ENCODE results near the gene GRAMD1A.
"Not testable (repeated sequence)": the region's sequence is repeated elsewhere in the genome, so short reads cannot be mapped to it uniquely, and the experiment has no call there.

The GRAMD1A gene

DNA sequence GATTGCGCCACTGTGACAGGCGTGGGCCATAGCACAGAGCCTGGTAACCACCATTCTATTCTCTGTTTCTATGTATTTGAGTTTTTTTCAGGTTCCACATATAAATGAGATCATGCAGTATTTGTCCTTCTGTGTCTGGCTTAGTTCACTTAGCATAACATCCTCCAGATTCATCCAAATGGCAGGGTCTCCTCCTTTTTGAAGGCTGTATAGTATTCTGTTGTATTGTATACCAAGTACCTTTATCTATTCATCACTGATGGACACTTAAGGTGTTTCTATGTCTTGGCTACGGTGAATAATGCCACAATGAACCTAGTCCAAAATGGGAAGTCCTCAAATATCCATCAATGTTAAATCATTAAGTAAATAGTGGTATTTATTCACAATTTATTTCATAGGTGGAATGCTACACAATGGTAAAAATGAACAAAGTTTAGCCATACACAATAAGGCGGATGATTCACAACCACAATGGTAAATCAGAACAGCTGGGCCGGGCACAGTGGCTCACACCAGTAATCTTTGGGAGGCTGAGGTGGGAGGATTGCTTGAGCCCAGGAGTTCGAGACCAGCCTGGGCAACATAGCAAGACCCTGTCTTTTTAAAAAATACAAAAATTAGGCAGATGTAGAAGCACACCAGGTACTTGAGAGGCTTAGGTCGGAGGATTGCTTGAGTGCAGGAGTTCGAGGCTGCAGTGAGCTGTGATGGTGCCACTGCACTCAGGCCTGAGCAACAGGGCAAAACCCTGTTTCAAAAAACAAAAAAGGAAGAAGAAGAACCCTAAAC, 8.4 kb upstream of the GRAMD1A start:
- Histone ChIP-seq H3K27ac (no peak overlapping the region), H3K4me3 (no peak overlapping the region)
- no peak for DNase-seq (ENCODE audit: low spot score)
- TF ChIP-seq, protein P1, sequence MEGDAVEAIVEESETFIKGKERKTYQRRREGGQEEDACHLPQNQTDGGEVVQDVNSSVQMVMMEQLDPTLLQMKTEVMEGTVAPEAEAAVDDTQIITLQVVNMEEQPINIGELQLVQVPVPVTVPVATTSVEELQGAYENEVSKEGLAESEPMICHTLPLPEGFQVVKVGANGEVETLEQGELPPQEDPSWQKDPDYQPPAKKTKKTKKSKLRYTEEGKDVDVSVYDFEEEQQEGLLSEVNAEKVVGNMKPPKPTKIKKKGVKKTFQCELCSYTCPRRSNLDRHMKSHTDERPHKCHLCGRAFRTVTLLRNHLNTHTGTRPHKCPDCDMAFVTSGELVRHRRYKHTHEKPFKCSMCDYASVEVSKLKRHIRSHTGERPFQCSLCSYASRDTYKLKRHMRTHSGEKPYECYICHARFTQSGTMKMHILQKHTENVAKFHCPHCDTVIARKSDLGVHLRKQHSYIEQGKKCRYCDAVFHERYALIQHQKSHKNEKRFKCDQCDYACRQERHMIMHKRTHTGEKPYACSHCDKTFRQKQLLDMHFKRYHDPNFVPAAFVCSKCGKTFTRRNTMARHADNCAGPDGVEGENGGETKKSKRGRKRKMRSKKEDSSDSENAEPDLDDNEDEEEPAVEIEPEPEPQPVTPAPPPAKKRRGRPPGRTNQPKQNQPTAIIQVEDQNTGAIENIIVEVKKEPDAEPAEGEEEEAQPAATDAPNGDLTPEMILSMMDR (IDR thresholded peaks at IDR 0.05), result no peak

DNA sequence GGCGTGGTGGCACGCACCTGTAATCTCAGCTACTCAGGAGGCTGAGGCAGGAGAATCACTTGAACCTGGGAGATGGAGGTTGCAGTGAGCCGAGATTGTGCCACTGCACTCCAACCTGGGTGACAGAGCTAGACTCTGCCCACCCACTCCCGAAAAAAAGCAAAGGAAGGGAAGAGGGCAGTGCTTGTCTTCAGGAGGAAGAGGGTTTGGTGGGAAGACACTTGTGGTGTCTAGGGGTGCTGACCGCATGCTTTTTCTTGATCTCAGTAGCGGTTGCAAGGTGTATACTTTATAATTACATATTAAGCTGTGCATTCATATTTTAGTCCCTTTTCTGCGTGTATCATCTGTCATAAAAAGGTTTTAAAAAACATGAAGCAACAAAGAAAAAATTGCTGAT, 7.5 kb upstream of the GRAMD1A start:
- H3K27ac ChIP-seq; H3K4me3 ChIP-seq; DNase-seq (ENCODE audit: low spot score): not testable (repeated sequence)

DNA sequence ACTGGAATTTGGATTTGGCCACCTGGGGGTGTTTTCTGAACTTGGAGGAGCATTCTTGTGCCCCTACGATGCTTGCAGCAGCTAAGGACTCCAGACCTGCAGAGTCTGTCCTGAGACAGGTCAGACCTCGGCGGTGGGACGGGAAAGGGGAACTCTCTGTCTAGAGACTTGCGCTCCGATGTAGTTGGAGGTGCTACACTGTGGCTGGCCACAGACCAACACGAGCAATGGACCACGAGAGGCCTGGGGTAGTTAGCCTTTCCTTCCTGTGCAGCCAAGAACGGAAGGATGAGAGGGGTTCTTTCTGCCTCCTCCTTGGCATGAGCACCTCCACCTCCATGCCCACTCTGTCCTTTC, 5.9 kb upstream of the GRAMD1A start:
- TF ChIP-seq, protein P1 (IDR thresholded peaks at IDR 0.05), result no peak
- no peak for DNase-seq (ENCODE audit: low spot score)
- H3K4me3 ChIP-seq, result no peak overlapping the region
- peak overlapping the region in 1 of 2 donors; percentile 77 for H3K27ac ChIP-seq

DNA sequence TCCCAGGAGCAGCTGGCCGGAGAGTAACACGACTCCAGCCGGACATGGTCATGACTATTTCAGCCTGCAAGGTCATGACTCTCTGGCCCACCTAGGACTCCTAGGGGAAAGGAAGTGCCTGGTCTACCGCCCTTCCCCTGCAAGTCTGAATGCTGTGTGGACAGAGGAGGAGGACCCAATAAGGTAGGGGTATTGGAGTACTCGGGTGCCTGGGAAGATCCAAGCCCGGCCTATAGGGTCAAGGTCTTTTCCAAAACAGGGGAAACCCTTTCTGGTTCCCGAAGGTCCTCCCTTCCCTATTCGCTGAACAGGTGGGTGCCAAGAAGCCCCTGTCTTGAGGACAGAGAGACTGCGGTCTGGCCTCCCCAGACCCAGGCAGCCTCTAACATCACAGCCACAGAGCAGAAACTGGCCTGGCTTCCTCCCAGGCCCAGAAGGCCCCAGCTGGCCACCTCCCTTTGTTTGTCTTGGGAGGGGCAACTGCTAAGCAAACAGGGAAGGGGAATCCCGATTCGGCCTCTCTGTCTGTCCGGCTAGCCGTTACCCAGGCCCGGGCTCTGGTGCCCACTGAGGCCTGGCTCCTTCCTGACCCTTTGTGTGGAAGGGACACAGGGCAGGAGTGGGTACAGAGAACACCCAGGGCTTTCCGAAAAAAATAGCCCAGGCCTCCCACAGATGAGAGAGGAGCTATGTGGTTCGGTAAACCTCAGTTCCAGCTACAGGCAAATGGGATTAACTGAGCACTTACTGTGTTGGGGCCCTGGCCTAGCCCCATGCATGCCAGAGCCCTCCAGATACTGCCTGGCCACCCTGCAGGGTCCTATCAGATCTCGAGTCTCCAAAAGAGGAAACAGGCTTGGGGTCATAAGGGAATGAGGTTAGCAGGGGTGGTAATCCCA, 5.2 kb upstream of the GRAMD1A start:
- TF ChIP-seq, protein P1 (IDR thresholded peaks at IDR 0.05), result no peak
- no peak for DNase-seq (ENCODE audit: low spot score)
- Histone ChIP-seq H3K27ac (peak overlapping the region; percentile 42 to 77), H3K4me3 (no peak overlapping the region)

DNA sequence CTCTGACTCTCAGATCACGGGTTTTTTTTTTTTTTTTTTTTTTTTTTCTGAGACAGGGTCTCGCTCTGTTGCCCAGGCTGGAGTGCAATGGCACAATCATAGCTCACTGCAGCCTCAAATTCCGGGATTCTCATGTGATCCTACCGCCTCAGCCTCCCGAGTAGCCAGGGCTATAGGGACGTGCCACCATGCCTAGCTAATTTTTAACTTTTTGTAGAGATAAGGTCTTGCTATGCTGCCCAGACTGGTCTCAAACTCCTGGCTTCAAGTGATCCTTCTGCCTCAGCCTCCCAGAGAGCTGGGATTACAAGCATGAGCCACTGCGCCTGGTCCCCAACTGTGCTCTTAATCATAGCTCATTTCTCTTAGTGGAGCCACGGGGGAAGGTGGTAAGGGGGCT, 4.6 kb upstream of the GRAMD1A start:
- TF ChIP-seq, protein P1 (IDR thresholded peaks at IDR 0.05), result no peak
- Histone ChIP-seq H3K27ac (peak overlapping the region; percentile 34 to 42), H3K4me3 (no peak overlapping the region)
- no peak for DNase-seq (ENCODE audit: low spot score)

DNA sequence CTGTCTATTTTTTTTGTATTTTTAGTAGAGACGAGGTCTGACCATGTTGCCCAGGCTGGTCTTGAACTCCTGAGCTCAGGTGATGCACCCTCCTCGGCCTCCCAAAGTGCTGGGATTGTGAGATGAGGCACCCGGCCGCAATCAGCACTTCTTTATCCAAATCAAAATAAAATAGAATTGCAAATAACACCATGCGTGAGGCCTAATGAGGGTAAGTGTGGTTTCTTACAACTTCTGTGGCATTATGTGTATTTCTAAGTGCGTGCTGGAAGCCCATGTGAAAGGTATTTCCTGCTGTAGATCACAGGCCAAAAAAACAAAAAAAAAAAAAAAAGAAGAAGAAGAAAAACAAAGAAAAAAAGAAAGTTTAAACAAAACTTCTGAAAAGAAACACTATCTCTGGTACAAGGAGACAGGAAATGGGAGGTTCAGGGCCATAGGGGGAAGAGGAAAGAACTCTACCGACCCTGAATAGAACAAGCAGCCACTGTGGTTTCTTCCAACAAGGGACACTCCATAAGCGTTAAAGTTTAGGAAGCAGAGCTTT, 3.0 kb upstream of the GRAMD1A start:
- TF ChIP-seq, protein P1 (IDR thresholded peaks at IDR 0.05), result no peak
- H3K27ac ChIP-seq, result peak overlapping the region in 1 of 2 donors; percentile 54
- DNase-seq (ENCODE audit: low spot score), result no peak
- H3K4me3 ChIP-seq, result no peak overlapping the region

DNA sequence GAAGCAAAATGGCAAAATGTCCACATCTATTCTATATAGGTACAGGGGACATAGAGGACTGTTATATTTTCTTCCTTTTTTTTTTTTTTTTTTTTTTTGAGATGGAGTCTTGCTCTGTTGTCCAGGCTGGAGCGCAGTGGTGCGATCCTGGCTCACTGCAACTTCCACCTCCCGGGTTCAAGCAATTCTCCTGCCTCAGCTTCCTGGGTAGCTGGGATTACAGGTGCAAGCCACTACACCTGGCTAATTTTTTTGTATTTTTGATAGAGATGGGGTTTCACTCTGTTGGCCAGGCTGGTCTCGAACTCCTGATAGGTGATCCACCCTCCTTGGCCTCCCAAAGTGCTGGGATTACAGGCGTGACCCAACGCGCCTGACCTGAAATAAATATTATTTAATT, 1.9 kb upstream of the GRAMD1A start:
- DNase-seq (ENCODE audit: low spot score); H3K4me3 ChIP-seq; H3K27ac ChIP-seq: not testable (repeated sequence)
